Omental fat pad (tissue), 4 donors: ENCODE measurements around the gene SSBP3. TPM values are rescaled to one million over a fixed set of nuclear protein-coding genes. Genes with fewer than 3 reads are reported as not detected.

ENCODE experiments used
- ATAC-seq: fragments of 150-250 bp; one replicate; pipeline ENCODE4 v1.9.1; 2016; ENCODE audit warnings: mild to moderate bottlenecking, moderate library complexity; ENCODE audit not compliant: low FRiP score
- DNase-seq: peaks from one replicate; pipeline ENCODE4 v3.0.0-alpha.2; 2019; ENCODE audit warnings: low spot score
- total RNA-seq, 4 donors: library from RNA; depleted of rRNA; stranded (reverse); fragments of >200 nt; gene quantifications; one replicate each; pipeline ENCODE4 v1.1.0, GENCODE V29; 2016
- TF ChIP-seq, protein P1 (sequence below), 3 donors: fragments of 450-650 bp; IDR thresholded peaks; one replicate each; pipeline ENCODE4 v1.5.1; 2016 to 2017; ENCODE audit warnings: antibody characterized with exemption in 3 of 3, mild to moderate bottlenecking in 3 of 3, moderate library complexity in 2 of 3

The SSBP3 gene
- total RNA-seq, 4 donors from 2014 or later = 21.0 to 32.6 (median 22.9) TPM

DNA sequence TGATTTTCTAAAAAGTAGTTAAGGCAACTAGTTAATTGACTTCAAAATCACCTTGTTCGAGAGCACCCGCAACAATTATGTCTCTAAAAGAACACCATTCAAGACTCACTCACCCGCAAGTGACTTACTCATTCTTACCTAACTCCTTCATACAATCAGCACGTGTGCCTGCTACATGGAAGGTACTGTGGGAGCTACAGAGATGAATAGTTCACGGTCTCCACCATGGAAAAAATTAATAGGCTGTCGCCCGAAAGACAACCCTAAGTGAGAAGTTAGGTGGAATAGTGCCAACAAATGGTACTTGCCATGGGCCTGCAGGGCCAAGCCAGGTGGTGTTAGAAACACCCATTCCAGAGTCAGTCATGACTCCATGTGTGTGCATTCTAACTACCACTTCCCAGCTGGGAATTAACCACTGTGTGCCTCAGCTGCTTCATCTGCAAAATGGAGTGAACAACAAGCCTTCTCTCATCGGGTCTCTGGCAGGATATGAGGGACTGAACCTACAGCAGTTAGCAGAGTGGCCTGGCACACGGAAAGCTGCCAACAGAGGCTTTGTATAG lies 7.1 kb downstream of the SSBP3 start:
- no peak for DNase-seq
- TF ChIP-seq, protein P1, sequence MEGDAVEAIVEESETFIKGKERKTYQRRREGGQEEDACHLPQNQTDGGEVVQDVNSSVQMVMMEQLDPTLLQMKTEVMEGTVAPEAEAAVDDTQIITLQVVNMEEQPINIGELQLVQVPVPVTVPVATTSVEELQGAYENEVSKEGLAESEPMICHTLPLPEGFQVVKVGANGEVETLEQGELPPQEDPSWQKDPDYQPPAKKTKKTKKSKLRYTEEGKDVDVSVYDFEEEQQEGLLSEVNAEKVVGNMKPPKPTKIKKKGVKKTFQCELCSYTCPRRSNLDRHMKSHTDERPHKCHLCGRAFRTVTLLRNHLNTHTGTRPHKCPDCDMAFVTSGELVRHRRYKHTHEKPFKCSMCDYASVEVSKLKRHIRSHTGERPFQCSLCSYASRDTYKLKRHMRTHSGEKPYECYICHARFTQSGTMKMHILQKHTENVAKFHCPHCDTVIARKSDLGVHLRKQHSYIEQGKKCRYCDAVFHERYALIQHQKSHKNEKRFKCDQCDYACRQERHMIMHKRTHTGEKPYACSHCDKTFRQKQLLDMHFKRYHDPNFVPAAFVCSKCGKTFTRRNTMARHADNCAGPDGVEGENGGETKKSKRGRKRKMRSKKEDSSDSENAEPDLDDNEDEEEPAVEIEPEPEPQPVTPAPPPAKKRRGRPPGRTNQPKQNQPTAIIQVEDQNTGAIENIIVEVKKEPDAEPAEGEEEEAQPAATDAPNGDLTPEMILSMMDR (IDR thresholded peaks at IDR 0.05) = no peak
- ATAC-seq = no peak

DNA sequence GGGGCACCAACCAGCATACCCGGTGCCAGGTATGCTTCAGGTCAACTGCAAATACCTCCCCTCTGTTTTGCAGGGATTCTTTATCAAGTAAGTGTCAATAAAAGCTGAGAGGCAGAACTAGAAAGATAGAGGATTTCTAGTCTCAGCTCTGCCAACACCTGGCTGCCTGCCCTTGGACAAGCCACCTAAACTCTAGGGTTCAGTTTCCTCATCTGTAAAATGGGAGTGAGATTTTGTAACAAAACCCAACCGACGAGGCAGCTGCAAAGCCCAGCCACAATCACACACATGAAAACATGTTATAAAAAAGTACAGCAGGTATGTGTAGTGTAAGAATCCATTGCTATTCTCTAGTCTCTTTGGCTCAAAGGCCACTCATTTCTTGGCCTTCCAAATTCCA lies 8.2 kb downstream of the SSBP3 start:
- no peak for ATAC-seq

DNA sequence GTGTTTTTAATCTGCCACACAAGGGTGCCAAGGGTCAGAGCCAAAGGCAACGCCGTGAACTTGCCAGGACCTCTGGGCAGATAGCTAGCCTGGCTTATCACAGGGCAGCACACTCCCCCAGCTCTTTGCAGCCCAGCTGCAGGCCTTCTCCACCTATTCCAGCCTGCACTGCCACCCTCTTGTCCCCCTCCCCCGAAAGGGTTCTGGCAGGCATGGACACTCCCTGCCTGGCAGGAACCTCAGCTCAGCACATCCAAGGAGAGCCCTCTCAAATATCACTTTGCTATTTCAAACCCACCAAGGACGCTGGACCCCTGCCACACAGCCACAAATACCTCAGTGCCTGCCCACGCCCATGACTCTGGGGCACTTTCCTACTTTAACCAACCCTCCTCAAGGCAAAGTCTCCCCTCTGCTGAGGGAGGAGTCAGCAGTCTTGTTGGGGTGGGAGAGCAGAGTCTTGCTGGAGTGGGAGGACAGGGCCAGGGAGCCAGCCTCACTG lies 9.1 kb downstream of the SSBP3 start:
- TF ChIP-seq, protein P1 (IDR thresholded peaks at IDR 0.05) = no peak
- no peak for DNase-seq
- peak; percentile 54 for ATAC-seq

More for the DNA sequence above, 8.2 kb downstream of the SSBP3 start:
- DNase-seq = no peak
- TF ChIP-seq, protein P1 (IDR thresholded peaks at IDR 0.05) = no peak

DNA sequence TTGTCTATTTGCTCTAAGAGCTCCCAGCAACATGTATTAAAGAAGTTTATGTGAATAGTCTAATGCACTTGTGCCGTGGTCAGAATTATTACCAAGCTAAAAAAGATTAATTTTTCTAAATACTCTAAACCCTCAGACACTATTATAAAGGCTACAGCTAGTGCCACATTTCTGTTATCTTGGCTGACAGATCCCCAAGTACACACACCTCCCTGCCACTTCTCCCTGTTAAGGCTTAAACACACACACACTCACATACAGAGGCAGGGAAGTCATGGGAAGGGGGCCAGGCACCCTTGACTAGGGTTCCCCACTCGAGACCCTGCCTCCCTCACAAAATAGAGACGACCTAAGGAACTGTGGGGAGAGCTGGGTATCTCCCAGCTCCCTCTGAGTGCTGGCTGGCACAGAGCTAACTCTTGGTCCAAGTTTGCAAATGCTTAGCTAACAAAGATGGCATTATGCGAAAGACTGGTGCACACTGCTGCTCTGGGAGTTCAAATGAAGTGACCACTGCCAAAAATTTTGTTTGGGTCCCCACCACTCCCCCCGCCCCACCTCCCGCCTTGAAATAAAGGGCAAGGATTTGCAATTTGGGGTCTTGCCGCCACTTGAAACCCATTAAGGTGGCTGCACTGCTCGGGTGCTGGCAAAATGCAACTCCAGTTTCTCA lies 9.8 kb downstream of the SSBP3 start:
- TF ChIP-seq, protein P1 (IDR thresholded peaks at IDR 0.05) = no peak
- ATAC-seq (no peak), DNase-seq (no peak)

DNA sequence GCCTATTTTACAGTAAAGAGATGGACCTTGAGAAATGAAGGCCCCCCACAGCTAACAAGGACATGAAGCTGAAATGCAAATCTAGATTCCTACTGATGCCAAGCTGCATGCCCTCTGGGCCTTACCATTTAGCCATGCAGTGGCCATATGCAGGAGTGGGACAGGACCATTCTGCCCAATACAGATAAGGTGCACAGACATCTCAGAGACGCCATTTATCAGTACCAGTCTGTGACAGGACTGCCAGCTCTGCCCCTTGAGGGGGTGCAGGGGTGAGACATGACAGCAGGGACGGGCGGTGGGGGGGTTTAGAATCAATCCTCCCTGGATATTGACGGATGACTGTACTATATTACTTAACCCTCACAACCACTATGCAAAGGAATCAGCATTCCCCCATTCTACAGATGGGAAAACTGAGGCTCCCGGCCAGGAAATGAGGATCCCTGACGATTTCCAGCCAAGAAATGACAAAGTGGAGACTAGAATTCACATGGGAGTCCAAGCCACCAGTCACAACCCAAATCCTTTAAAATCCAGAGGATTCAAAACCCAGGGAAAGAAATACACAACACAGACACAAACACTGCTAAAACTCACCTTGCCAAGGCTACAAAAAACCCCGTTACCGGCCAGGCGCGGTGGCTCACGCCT lies 10.8 kb downstream of the SSBP3 start:
- no peak for DNase-seq
- TF ChIP-seq, protein P1 (IDR thresholded peaks at IDR 0.05) = no peak
- ATAC-seq = no peak

DNA sequence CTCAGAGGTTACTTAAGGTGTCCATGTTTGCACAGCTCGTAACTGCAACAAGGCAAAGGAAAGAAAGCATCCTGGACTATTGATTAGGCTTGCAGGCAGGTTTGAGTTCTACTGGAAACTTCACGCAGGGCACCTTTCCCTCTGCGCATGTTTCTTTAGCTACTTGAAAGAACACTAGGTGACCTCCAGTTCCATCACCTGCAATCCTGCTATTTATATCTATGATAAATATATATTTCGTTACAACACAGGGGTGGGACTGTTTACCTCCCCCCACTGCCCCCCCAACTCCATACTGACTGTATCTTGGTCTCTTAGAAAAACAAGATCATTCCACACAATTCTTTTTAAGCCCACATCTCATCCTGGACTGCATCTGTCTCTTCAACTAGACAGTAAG lies 12.1 kb downstream of the SSBP3 start:
- TF ChIP-seq, protein P1 (IDR thresholded peaks at IDR 0.05) = no peak
- ATAC-seq (no peak), DNase-seq (no peak)
